ENCODE results near the gene MTM1.
A peak's percentile ranks its signal among the peaks of the same experiment; 100 is the strongest.

DNA sequence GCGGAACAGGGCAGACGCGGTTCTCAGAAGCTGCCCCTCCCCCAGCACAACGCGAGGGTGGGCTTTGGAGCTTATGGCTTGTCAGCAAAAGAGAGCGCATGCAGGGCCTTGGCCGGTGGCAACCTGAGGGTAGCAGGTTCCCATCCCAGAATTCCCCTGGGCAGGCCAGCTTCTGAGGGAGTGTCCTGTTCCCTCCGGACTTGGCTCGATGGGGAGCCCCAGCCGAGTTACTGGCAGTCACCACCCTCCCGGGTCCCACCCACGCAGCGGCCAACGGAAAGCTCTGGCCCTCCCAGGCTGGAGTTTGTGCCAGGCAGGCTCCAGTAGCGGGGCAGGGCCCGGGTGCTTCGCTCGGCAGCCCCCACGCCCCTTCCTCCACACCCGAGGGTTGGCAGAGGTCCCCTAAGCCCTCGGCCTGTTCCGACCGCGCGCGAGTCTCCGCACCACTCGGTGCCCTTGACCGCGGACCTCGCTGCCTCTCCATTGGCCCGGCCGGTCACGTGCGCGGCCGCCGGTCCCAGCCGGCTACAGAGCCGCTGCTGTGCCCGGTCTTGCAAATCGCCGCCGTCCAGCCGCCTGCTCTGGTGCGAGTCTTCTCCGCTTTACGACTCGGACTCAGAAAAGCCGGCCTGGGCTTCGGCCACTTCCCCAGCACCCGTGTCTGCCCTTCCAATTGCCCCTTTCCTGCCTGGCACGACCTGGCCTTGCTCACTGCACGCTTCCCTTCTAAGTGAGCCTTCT, 20.9 kb upstream of the MTM1 start:
- TF ChIP-seq, protein P1, sequence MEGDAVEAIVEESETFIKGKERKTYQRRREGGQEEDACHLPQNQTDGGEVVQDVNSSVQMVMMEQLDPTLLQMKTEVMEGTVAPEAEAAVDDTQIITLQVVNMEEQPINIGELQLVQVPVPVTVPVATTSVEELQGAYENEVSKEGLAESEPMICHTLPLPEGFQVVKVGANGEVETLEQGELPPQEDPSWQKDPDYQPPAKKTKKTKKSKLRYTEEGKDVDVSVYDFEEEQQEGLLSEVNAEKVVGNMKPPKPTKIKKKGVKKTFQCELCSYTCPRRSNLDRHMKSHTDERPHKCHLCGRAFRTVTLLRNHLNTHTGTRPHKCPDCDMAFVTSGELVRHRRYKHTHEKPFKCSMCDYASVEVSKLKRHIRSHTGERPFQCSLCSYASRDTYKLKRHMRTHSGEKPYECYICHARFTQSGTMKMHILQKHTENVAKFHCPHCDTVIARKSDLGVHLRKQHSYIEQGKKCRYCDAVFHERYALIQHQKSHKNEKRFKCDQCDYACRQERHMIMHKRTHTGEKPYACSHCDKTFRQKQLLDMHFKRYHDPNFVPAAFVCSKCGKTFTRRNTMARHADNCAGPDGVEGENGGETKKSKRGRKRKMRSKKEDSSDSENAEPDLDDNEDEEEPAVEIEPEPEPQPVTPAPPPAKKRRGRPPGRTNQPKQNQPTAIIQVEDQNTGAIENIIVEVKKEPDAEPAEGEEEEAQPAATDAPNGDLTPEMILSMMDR (IDR thresholded peaks at IDR 0.05) = no peak
- TF ChIP-seq POLR2A (IDR thresholded peaks at IDR 0.05) (no peak), POLR2AphosphoS5 (IDR thresholded peaks at IDR 0.05) (peak; percentile 62)

All from gastroesophageal sphincter (tissue), 3 donors.